Testis (tissue), 3 donors: ENCODE results near the gene OR51E2. TPM values are rescaled to one million over a fixed set of nuclear protein-coding genes. Genes with fewer than 3 reads are reported as not detected.

ENCODE experiments used
- DNase-seq: peaks from one replicate; pipeline ENCODE4 v3.0.0-alpha.2; 2019
- H3K27ac ChIP-seq, 2 donors: fragments of 200-600 bp; sonication (generic); one replicate each; pipeline ENCODE4 v1.5.1; 2019
- H3K27me3 ChIP-seq: fragments of 200-600 bp; sonication (generic); one replicate; pipeline ENCODE4 v1.5.1; 2019
- H3K36me3 ChIP-seq: fragments of 200-600 bp; sonication (generic); one replicate; pipeline ENCODE4 v1.5.1; 2017; ENCODE audit warnings: low read depth; ENCODE audit errors: missing control alignments
- H3K4me1 ChIP-seq: fragments of 200-600 bp; sonication (generic); one replicate; pipeline ENCODE4 v1.5.1; 2019
- H3K4me3 ChIP-seq, 2 donors: fragments of 200-600 bp; sonication (generic); one replicate each; pipeline ENCODE4 v1.5.1; 2017 to 2019
- H3K9me3 ChIP-seq: fragments of 200-600 bp; sonication (generic); one replicate; pipeline ENCODE4 v1.5.1; 2017
- POLR2A ChIP-seq: fragments of 450-650 bp; IDR thresholded peaks from one replicate; pipeline ENCODE4 v1.6.1; 2017; ENCODE audit warnings: antibody characterized with exemption, mild to moderate bottlenecking, moderate library complexity
- WGBS, 2 donors: methylation state at CpG; one replicate each; pipeline ENCODE4 v1.1.5; 2018; 5-methylcytosine and 5-hydroxymethylcytosine counted together
- intact Hi-C: fragments of 100-400 bp; cut with DNase I; formaldehyde crosslinking; loops from one replicate; pipeline ENCODE4 v1.15.1; 2023; ENCODE audit warnings: low total_unique reads
- polyA plus RNA-seq: library from polyadenylated mRNA; stranded (reverse); fragments of 350-450 nt; fragmentation: Illumina TruSeq; extraction: RNeasy Lipid Tissue Mini Kit (QIAGEN cat#74804); gene quantifications from one replicate; pipeline ENCODE4 v1.2.3, GENCODE V29; 2014; ENCODE audit warnings: low read depth, low replicate concordance; ENCODE audit not compliant: insufficient read depth
- total RNA-seq, 2 donors: library from RNA; depleted of rRNA; stranded (reverse); fragments of >200 nt; gene quantifications; one replicate each; pipeline ENCODE4 v1.2.3, GENCODE V29; 2016
- TF ChIP-seq, protein P1 (sequence below), 3 experiments: fragments of 450-650 bp in 2 of 3; fragments of 200-600 bp in 1 of 3; sonication (generic) in 1 of 3; IDR thresholded peaks; one replicate each; pipeline ENCODE4 v1.5.1; 2016 to 2019; ENCODE audit warnings: antibody characterized with exemption in 3 of 3, mild to moderate bottlenecking in 2 of 3, moderate library complexity in 1 of 3

The OR51E2 gene
- total and polyA plus RNA-seq, 3 donors from 2014 or later, result 0.17 to 0.47 TPM; not detected in 1

DNA sequence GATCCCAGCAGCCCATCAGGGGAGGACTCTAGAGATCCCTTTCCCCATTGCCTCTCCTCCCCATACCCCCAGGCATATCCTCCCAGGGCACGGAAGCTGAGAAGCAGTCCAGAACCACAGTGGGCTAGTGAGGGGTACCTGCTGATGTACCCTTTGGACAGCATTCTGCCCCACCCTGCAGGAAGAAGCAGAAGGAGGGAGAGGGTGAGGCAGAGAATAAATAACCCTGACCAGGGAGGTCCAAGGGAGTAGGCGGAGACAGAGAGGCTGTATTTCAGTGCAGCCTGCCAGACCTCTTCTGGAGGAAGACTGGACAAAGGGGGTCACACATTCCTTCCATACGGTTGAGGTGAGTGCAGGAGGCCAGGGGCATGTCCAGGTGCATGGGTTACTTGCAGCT lies 54.0 kb downstream of the OR51E2 start, which contains the start of gene OR51E1:
TSS of gene OR51E1 (plus strand) at position 301 of the 400 bp plus-strand sequence. CDS start 8,545 bp downstream, outside the sequence.
- Histone ChIP-seq H3K36me3 (no peaks in the 10 kb centered on the region), H3K4me1 (peaks cover 3% of the 10 kb centered on the region), H3K27me3 (no peaks in the 10 kb centered on the region), H3K4me3 (no peak within 1 kb of the TSS), H3K27ac (no peak within 1 kb of the TSS), H3K9me3 (no peaks in the 10 kb centered on the region)
- TF ChIP-seq POLR2A, result no peak
- TF ChIP-seq, protein P1, sequence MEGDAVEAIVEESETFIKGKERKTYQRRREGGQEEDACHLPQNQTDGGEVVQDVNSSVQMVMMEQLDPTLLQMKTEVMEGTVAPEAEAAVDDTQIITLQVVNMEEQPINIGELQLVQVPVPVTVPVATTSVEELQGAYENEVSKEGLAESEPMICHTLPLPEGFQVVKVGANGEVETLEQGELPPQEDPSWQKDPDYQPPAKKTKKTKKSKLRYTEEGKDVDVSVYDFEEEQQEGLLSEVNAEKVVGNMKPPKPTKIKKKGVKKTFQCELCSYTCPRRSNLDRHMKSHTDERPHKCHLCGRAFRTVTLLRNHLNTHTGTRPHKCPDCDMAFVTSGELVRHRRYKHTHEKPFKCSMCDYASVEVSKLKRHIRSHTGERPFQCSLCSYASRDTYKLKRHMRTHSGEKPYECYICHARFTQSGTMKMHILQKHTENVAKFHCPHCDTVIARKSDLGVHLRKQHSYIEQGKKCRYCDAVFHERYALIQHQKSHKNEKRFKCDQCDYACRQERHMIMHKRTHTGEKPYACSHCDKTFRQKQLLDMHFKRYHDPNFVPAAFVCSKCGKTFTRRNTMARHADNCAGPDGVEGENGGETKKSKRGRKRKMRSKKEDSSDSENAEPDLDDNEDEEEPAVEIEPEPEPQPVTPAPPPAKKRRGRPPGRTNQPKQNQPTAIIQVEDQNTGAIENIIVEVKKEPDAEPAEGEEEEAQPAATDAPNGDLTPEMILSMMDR (IDR thresholded peaks at IDR 0.05), result no peak
- 73 to 78% methylated on average over 3 of the region's 3 CpGs for WGBS, 2 donors
- DNase-seq, result no peak
- intact Hi-C loops, result no loop called here

DNA sequence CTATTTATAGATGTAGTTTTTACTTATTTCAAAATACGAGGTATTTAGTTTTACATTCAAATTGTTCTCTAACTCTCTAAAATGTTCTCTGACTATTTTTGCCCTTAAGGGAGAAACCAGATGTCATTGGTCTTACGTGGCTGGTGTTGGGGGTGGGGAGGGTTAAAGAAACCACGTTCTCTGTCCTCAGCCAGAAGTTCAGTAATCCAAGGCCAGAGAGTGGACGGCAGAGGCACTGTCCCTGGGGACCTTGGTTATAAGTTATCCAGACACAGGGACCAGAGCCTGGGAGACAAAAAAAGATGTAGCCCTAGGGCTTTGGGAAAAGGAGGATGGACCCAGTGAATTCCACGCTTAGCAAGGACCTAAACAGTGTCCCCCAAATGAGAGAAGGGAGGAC lies 54.6 kb downstream of the OR51E2 start:
- Histone ChIP-seq H3K27me3 (no peaks in the 10 kb centered on the region), H3K4me3 (no peak overlapping the region), H3K27ac (no peak overlapping the region), H3K4me1 (peaks cover 3% of the 10 kb centered on the region), H3K9me3 (no peaks in the 10 kb centered on the region), H3K36me3 (no peaks in the 10 kb centered on the region)
- WGBS, 2 donors, result 24 to 49% methylated on average over 5 of the region's 5 CpGs
- intact Hi-C loops, result no loop called here
- DNase-seq, result no peak
- TF ChIP-seq POLR2A, result no peak
- TF ChIP-seq, protein P1 (IDR thresholded peaks at IDR 0.05), result no peak

DNA sequence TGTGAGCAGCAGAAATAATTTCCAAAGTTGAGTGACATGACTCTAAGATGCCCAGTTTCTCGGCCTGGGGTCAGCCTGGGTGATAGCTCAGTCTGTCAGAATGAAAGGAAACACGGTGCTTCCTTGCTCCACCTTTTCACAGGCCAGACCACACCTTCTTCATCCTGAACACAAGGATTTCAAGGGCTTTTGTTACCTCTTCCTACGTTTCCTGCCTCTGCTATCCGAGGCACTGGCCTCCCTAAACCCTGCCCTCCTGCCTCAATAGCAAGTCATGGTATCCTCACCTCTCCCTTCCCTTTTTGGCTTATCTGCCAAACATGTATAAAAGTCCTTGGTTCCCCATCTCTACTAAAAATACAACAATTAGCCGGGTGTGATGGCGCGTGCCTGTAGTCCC lies 55.6 kb downstream of the OR51E2 start:
- intact Hi-C loops, result no loop called here
- peaks cover 2% of the 10 kb centered on the region for H3K4me1 ChIP-seq
- WGBS, 2 donors, result 78 to 92% methylated on average over 7 of the region's 7 CpGs

DNA sequence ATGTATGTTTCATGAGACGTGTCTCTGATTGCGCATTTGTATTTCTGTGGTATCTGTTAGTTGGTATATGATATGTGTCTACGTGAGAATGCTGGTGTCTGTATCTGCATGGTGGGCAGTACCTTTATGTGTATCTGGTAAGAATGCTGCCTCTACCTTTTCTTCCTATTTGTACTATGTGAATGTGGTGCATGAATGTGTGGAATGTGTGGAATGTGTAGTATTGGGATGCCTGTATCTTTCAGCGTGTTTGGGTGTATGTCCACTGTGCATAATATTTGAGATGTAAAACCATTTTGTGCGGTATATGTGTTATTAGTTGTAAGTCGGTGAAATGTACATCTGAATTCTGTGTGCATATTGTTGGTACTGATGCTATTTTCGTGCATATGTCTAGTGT lies 56.2 kb downstream of the OR51E2 start:
- H3K27me3 ChIP-seq, result no peaks in the 10 kb centered on the region
- intact Hi-C loops, result no loop called here
- TF ChIP-seq, protein P1 (IDR thresholded peaks at IDR 0.05), result no peak
- TF ChIP-seq POLR2A, result no peak
- H3K4me1 ChIP-seq, result peaks cover 3% of the 10 kb centered on the region
- WGBS, 2 donors, result 90 to 94% methylated on average over 7 of the region's 7 CpGs
- no peak overlapping the region for H3K4me3 ChIP-seq
- DNase-seq, result no peak
- no peak overlapping the region for H3K27ac ChIP-seq
- no peaks in the 10 kb centered on the region for H3K9me3 ChIP-seq
- H3K36me3 ChIP-seq, result no peaks in the 10 kb centered on the region

More for the DNA sequence above, 55.6 kb downstream of the OR51E2 start:
- no peaks in the 10 kb centered on the region for H3K27me3 ChIP-seq
- DNase-seq, result no peak
- H3K4me3 ChIP-seq, result no peak overlapping the region
- H3K27ac ChIP-seq, result no peak overlapping the region
- H3K36me3 ChIP-seq, result no peaks in the 10 kb centered on the region
- no peaks in the 10 kb centered on the region for H3K9me3 ChIP-seq
- TF ChIP-seq, protein P1 (IDR thresholded peaks at IDR 0.05), result no peak
- no peak for TF ChIP-seq POLR2A

DNA sequence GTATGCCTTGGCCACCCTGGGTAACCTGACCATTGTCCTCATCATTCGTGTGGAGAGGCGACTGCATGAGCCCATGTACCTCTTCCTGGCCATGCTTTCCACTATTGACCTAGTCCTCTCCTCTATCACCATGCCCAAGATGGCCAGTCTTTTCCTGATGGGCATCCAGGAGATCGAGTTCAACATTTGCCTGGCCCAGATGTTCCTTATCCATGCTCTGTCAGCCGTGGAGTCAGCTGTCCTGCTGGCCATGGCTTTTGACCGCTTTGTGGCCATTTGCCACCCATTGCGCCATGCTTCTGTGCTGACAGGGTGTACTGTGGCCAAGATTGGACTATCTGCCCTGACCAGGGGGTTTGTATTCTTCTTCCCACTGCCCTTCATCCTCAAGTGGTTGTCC lies 57.7 kb downstream of the OR51E2 start:
- 94% methylated on average over 6 of the region's 6 CpGs for WGBS, 2 donors
- no peak for DNase-seq

More for the DNA sequence above, 57.7 kb downstream of the OR51E2 start:
- Histone ChIP-seq H3K9me3 (no peaks in the 10 kb centered on the region), H3K4me3 (no peak overlapping the region), H3K4me1 (peaks cover 3% of the 10 kb centered on the region), H3K27me3 (no peaks in the 10 kb centered on the region), H3K27ac (no peak overlapping the region), H3K36me3 (no peaks in the 10 kb centered on the region)
- intact Hi-C loops, result loop anchor here (5.0 to 10.0 kb wide), 2 partner anchors 187 to 365 kb away; no protein-coding TSS in a partner anchor
- no peak for TF ChIP-seq POLR2A
- TF ChIP-seq, protein P1 (IDR thresholded peaks at IDR 0.05), result no peak
